GM18870 (cell line): Measurements from ENCODE around the gene KIF18B.

Experiments used
- ATAC-seq: cut with Tn5 transposase; IDR thresholded peaks from one replicate; pipeline ENCODE4 v1.9.1; 2021; ENCODE audit warnings: moderate library complexity; ENCODE audit not compliant: unreplicated experiment

Gene KIF18B

DNA sequence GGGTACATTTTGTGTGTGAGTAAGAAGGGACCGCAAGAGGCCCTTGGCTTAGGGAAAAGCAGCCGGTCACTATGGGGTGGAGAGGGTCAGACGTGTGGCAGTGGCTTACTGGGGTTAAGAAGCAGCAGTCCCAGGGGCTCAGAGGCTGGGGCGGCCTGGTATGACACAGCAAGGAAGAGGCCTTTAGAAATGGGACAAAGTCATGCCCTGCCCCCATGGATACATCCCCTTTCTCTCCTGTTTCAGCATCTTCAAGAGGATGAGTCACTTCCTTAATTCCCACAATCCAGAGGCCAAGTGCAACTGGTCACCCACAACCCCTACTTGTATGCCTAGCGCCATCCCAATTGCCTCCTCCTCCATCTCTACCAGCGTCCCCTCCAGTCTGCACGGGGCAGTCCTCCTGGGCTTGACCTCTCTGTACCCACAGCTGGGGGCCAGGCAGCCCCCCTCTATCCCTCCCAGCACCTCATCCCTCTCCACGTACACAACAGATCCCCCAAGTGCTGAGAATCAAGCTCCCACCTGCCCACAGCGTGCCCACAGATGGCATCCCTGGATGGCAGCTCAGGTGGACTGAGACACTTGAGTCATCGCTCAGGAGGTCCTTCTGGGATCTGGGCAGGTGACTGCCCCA, 41.4 kb downstream of the KIF18B start:
- no peak for ATAC-seq

DNA sequence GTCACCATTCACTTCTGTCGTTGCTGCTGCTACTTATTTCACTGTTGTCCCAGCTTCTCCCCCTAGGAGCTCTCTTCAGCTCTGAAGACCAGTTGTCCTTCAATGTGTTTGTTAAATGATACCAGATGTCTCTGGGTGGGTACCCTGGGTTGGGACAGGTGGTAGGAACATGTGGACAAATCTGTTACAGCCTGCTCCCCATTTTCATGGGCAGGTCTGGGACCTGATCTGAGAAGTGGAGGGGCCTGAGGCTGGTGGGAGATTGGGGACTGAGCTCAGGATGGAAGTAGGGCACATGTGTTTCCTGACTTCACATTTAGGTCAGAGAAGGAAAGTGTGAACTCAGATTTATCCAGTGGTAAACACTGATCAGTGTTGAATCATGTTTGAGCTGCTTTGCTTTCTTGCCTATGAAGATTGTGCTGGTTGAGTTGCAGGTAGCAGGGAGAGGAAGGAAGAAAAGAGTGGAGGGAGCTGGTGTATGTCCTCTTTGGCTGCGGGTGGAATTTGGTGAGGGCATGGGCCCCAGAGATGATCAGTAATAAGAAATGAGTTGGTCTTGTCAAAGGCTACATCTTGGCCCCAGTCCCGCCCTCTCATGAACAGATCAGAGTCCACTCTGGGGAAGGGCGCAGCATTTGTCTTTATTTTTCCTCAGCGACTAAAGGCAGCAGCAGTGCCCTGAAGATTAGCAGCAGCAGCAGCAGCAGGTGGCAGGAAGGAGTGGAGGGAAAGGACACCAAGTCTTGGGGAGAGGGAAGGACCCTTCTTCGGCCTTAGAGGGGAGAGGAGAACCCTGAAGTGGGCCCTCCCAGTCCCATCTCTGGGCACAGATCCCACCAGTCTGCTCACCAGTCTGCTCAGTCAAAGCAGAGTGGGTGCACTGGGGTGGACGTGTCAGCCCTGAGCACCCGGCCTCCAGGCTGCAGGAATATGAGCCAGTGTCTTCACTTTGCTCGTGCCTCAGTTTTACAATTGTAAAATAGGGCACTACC, 42.3 kb downstream of the KIF18B start:
- ATAC-seq, result no peak

DNA sequence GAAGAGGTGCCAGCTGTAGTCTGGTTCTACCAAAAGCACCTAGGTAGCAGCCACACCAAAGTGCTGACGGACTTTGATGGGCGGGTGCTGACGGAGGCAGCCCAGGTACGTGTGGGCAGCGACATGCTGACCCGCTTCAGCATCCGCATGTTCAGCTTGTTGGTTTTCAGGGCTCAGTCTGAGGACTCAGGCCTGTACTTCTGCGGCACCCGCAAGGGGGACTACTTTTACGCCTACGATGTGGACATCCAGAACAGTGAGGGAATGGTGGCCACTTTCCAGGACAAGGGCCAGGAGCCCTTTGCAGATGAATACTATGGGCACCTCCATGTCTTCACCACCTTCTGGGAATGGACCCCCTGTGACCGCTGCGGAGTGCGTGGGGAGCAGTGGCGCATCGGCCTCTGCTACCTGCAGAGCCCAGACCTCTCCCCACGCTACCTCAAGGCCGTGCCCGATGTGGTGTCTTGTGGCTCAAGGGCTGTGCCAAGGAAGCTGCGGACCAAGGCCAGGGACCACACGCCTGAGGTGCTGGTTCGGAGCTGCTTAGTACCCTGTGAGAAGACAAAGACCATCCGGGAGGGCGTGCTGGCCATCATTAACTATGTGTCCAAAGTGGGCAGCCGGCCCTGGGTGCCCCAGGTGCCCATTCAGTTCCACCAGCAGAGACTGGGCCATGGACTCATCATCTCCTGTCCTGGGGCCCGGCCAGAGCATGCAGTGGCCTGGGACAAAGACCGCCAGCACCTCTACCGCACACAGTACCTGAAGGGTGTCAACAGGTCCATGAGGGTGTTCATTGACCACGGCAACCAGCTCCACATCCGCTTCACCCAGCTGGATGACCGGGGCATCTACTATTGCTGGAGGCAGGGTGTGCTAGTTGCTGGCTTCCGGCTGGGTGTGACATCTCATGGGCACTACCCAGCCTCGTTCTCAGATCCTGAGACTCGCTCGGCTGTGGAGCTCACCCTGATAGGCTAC, 43.3 kb downstream of the KIF18B start:
- no peak for ATAC-seq

DNA sequence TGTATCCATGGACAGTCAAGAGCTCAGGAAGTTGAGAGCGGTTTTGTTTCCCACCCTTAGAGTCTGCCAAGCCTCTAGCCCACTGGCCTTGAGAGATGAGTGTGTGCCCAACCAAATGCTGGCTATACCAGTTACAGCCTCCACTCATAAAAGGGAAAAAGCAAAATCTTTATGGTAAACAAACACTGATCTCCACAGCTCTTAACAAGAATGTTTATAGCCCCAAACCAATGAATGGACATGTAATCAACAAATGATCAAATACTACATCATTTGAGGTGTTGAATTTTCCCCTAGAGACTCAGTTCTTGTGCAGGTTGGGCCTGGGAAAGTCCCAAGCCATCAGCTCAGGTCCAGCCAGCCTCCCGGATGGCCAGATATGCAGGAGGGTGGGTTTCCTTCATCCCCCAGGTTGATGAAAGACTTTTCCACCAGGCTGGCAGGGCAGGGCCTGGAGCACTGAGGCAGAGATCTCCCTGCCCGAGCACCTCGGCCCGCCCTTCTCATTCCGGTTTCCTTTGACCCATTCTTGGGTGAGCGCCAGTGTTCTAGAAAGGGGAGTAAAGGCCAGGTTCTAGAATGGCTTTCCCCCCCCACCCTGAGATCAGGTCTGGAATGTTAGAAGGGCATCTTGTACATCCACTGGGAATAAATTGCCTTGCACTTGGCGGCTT, 44.4 kb downstream of the KIF18B start:
- no peak for ATAC-seq

DNA sequence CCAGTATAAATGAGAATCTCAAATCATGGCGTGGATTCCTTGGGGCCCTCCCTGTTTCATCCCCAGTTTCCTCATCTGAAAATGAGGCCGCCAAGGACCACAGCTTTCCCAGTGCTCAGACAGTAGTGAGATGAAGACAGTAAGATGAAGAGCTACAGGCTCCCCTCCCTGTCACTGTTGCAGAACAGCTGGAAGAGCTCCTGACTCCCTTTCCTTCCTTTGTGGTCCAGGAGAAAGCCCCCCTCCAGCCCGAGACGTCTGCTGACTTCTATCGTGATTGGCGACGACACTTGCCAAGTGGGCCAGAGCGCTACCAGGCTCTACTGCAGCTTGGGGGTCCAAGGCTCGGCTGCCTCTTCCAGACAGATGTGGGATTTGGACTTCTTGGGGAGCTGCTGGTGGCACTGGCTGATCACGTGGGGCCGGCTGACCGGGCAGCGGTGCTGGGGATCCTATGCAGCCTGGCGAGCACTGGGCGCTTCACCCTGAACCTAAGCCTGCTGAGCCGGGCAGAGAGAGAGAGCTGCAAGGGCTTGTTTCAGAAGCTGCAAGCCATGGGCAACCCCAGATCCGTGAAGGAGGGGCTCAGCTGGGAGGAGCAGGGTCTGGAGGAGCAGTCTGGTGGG, 45.3 kb downstream of the KIF18B start:
- no peak for ATAC-seq

DNA sequence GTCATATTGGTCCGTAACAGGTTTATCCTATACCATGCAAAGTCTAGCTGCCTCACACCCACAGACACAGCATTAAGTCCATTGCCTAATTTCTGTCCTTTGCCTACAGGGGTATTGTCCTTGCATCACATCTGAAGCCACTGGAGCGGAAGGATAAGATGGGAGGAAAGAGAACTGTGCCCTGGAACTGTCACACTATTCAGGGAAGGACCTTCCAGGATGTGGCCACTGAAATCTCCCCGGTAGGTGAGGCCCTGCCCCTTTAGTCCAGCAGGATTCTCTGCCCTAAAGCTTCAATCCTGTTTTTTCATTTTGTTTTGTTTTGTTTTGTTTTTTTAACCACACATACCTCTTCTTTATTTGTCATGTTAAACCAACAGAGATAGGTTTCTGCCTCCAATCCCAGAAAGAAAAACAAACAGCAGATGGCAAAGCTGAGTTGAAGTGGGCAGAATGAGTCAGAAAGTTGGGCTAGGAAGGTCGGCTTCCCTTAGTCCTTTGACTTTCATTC, 46.1 kb downstream of the KIF18B start:
- ATAC-seq, result no peak

DNA sequence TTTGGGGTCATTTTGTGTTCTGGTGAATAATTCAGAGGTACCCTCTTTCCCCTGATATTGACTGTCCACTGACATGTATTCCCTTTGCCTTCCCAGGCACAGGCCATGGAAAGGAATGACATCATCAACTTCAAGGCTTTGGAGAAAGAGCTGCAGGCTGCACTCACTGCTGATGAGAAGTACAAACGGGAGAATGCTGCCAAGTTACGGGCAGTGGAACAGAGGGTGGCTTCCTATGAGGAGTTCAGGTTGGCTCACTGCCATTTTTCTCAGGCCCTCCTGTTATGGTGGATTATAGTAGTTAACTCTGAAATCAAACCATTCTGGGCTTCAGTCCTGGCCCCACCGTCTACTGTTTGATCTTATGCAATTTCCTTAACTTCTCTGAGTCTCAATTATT, 46.7 kb downstream of the KIF18B start:
- ATAC-seq, result no peak

DNA sequence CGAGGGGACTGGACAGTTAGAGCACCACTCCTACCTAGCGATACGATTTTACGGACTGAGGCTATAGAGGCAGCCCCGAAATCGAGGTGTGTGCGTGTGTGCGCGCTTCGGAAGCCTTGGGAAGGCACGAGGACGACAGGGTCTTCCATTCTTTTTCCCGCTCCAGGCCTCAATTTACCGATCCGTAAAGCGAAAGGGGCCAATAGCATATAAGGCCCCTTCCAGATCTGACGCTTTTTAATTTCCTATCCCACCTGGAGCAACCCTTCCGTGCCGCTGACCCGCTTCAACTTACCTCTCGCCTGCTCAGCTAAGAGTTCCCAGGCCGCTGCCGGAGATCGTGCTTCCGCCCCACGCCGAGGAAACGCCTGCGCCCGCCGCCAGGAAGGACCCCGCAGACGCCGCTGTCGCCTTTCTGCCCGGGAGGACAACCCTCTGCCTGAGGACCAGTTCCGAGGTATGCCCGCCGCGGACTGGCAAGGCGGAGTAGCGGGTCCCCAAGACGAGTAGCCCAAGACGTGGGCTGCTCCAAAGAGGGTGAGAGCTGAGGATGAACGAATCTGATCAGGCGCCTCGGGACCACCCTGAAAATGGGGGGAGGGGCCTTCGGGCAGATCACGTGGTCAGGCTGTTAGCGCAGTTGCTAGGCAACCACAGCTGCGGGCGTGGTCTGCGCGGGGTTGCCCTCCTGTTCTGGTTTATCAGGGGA, 48.3 kb downstream of the KIF18B start, which contains the start of gene EFTUD2:
TSS of gene EFTUD2 (minus strand) at position 372 of the 709 bp plus-strand sequence. CDS start 4,924 bp downstream, outside the sequence.
- no peak for ATAC-seq

DNA sequence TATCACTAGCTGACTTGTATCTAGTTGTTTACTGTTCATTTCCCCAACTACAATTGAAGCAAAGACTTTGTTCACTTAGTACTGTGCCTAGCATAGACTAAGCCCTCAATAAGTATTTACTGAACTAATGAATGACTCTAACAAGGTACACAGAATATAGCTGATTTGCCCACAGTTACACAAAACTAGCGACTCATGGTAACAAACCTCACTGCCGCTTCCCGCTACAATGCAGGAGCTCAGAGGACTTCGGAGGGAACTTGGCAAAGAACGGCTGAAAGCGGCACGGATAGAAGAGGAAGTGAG, 48.9 kb downstream of the KIF18B start:
- no peak for ATAC-seq

DNA sequence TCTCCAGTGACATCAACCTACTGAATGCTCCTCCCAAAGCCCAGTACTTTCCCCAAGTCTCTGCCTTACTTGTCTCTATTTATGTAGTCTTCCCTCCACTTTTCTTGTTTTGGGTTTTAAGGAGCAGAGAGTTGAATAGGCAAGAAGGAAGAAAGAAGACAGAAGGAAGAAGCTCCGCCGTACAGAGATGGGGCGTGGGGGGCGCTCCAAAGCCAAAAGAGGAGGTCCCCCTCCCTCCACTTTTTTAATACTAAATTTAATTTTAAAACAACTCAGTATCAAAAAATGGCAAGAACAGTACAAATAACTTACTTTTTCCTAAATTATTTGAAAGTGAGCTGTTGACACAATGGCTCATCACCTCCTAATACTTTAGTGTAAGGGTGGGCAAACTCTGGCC, 52.9 kb downstream of the KIF18B start:
- no peak for ATAC-seq

DNA sequence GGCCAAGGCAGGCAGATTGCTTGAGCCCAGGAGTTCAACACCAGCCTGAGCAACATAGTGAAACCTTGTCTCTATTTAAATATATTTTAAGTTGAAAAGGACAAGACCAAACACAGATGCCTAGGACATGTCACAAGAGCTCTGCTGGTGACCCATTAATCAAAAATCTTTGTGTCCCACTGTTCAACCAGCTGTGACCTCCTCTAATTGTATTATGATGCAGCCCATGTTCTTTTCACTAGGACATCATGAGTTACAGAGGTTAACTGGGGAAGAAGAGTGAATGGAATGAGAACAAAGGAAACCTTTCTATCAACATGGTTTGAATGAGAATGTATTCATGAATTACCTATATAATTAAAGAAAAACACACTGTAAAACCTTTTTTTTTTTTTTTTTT, 55.3 kb downstream of the KIF18B start:
- ATAC-seq, result no peak

DNA sequence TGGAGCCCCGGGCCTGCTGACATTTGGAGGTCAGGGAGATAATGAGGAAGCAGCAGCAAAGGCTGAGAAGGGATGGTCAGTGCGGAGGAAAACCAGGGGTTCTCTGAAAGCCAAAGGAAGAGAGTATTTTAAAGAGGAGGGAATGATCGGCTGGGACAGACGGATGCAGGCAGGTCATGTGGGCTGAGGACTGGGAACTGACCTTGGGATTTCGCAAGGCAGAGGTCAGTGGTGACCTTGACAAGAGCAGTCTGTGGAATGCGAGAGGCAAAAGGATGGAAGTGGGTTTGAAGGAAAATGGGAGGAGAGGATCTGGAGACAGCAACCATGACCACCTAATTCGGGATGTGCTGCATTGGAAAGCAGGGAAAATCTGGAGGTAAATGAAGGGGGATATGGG, 58.6 kb downstream of the KIF18B start:
- no peak for ATAC-seq

DNA sequence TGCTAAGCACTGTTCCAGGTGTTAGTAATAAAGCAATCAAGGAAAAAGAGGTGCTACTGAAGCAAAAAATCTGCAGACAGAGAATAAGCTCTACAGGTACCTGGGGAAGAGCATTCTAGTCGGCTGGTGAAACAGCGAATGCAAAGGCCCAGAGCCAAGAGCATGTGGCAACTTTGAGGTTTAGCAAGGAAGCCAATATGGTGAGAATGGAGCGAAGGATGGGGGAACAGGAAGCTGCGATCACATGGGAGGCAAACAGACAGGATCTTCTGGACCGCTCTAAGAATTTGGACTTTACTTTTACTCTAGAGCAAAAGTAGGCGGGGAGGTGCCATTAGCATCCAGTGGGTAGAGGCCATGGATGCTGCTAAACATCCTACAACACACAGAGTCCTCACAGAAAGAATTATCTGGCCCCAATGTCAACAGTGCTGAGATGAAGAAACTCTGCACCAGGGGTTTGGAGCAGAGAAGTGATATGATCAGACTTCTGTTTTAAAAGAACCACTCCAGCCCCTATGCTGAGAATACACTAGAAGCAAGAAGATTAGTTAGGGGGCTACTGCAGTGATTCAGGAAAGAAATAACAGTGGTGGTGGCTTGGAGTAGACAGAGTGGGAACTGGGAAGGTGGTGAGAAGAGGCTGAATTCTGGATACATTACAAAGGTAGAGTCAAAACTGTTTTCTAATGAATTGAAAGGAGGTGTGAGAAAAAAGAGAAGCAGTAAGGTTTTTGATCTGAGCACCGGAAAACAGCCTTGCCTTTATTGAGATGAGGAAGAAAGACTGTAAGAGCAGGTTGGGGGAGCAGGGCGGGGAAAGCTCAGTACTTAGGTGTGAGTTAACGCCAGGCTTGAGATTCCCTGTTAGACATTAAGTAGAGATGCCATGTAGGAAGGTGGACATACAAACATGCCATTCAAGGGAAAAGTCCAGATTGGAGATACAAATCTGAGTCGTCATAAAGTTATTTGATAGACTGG, 59.3 kb downstream of the KIF18B start:
- ATAC-seq, result no peak

DNA sequence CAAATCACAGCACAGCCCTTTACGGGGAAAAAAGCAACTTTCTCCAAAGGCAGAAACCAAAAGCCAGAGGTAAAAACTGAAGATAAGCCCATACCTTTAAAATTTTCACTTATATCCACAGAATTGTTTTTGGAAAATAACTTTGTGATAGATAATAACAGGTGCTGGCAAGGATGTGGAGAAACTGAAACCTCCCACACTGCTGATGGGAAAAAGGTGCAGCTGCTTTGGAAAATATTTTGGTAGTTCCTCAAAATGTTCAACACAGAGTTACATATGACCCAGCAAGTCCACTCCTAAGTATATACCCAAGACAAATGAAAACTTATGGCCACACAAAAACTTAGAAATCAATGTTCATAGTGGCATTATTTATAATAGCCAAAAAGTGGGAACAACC, 60.6 kb downstream of the KIF18B start:
- ATAC-seq, result no peak

DNA sequence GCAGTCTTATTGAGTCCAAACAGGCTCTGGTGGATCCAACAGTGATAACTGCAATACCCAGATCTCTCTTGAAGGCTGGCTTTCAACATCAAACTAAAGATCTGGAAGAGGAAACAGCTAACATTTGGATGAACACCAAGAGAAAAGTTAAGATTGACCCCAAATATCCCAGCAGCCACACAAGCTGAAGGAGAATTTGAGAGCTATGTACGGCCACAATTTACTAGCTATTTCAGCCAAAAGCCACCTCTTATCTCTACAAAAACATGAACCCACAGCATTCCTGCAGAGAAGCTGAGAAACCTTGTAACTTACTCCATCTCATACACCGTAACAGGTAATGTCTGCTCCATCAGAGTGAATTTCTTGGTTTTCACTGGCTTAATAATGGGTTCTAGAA, 62.6 kb downstream of the KIF18B start:
- no peak for ATAC-seq

DNA sequence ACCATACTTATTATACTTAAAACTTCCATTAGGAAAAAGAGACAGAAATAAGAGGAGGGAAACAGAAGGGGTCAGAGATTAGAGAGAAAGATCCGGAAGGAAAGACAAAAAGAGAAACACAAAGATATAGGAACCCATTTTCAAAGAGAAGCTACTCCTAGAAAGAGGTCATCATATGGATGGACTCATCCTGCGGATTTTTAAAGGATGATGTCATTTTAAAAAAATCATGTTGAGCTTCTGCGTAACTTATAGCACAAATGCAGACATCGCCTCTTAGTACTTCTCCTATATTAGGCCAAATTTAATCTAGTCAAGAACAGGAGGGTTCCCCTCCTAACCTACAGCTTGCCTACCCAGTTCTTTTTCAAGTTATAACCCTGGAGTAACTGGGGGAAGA, 66.4 kb downstream of the KIF18B start:
- no peak for ATAC-seq

DNA sequence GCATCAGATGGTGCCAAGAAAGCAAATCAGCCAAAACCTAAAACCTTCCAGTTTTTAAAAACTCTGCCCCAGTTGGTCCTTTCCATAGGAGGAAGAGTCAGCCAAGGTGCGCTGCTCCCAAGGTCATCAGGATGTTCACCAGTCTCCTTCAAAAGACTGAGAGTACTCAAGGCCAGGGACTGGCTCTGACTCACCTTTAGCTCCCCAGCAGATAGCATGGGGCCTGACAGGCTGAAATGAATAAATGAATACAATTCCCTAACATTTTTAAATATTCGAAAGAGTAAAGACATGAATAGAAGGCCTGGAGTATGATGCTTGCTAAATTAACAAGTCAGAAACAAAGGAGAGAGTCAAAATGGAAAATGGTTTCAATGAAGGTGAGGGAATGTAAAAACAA, 67.5 kb downstream of the KIF18B start:
- no peak for ATAC-seq

DNA sequence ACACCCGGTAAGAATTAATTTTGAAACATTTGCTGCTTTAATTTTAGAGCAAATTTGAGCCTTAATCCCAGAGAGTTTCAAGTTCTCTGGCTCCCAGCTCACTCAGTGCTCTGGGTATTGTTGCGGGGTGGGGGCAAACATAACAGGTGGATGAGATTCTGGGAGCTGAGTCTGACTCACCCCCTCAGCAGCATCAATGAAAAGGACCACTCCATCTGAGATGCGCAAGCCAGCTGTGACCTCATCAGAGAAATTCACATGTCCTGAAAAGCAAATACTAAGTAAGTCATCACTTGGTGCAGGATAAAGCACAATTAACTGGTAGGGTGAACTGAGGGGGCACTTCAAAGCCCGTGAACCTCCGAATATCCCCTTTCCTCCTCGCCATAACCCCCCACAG, 68.2 kb downstream of the KIF18B start:
- no peak for ATAC-seq
